Esophagus mucosa (tissue), 1 donor: Measurements from ENCODE around the gene RBM28. TPM values are rescaled to one million over a fixed set of nuclear protein-coding genes. Genes with fewer than 3 reads are reported as not detected.
"Not testable (repeated sequence)": the region's sequence is repeated elsewhere in the genome, so short reads cannot be mapped to it uniquely, and the experiment has no call there.

Experiments
- ATAC-seq: fragments of 200-7000 bp; cut with Tn5 transposase; one replicate; pipeline ENCODE4 v1.9.1; 2020
- total RNA-seq: library from RNA; stranded (reverse); gene quantifications from one replicate; pipeline ENCODE4 v1.2.4, GENCODE V29; 2023
- donor health status: DM: yes; HTN: yes; CAD: no.

Gene RBM28
- total RNA-seq, 1 donor from 2014 or later, result 23.3 TPM

DNA sequence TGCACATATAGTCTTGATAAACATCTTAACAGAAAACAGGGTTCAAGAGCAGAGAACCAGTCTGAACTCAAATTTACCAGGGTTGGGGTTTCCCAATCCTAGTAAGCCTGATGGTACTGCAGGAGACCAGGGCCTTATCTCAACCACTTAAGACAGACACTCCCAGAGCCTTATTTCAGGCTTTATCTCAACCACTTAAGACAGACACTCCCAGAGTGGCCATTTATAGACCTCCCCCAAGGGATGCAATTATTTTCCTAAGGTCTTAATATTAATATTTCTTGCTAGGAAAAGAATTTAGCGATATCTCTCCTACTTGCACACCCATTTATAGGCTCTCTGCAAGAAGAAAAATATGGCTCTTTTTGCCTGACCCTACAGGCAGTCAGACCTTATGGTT lies 63.3 kb downstream of the RBM28 start:
- ATAC-seq, result not testable (repeated sequence)

DNA sequence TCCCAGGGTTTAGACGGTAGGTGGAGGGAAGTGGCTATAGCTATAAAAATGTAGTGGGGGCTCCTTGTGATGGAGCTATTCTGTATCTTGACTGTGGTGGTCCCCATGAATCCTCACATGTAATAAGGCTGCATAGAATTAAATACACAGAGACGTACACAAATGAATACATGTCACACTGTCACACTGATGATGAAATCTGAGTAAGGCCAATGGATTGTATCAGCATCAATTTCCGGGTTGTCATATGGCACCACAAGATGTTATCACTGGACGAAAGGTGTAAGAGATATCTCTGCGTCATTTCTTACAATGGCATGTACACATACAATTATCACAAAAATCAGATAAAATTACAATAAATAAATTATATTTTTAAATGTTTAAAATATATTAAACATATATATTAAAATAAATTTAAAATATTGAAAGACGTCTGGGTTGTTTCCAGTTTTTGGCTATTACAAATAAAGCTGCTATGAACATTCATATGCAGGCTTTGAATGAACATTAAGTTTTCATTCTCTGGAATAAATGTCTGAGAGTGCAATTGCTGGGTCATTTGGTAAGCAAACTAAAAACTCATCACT lies 64.5 kb downstream of the RBM28 start:
- no peak for ATAC-seq

- no peak for ATAC-seq
These were observed 65.3 kb downstream of the RBM28 start for GRCh38 chr7:128278366-128278765.

DNA sequence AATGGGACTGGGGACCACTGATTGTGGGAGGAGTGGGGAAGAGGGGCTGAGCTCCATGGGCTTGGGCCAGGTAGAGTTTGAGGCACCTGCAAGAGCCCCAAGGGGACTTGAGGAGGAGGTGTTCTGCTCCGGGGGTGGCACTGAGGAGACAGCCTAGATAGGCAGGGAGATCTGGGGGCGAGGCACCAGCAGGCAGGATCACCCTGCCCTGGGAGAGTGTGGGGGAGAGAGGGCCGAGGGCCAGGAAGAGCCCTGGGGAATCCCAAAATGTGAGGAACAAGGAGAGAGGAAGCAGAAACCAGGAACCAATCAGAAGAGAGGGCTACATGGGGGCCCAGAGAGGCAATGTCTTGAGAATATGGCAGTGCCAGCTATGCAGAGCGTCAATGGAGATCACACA lies 68.0 kb downstream of the RBM28 start:
- ATAC-seq, result no peak

- ATAC-seq, result no peak
These were observed 68.7 kb downstream of the RBM28 start for GRCh38 chr7:128274884-128275603.

DNA sequence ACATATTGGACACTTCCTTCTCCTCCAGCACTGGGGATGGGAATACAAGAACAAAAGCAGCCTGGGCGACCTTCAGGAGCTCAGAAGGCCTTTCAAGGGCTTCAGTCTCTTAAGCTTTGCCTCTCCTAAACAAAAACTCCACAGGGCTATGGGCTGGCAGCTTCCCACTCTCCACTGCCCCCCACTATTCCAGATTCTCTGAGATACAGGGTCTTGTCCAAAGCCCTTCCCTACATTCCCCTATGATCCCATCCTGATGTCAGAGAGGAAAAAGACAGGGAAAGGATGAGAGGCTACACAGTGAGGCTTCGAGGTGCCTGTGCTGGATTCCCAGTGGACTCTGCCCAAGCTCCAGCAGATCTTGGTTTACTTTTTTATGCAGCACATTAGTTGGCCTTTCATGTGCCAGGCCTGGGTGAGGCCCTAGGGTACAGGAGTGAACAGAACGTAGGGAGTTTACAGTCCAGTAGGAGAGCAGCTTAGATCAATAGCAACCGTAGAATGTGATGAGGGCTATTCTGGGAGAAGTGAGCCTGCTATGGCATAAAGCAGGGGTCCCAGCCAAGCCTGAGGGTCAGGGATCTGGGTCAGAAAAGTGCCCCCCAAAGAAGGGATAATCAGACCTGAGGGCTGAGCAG lies 69.3 kb downstream of the RBM28 start:
- ATAC-seq, result no peak

DNA sequence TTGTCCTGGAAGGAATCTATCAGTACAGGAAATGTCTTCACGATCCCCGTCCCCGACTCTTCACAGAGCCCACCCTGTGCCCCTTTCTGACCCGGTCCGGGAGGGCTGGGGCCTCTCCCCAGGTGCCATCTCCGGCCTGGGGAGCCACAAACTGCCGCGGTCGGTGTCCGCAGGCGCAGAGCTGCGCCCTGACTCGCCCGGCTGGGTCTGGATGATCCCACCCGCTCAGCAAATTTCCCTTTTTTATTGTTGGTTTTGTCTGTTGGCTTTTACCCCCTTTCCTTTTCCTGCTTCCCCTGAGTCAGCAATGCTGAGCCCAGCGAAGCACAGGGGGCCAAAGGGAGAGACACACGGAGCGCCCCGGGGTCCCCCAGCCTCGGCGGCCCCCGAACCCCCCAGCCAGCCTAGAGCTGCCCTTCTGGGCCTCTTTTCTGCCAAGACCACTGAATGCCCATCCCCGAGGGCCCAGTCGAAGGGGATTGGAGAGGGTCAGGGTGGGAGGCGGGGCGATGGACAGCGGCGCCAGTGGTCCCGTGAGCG lies 71.7 kb downstream of the RBM28 start:
- no peak for ATAC-seq

GRCh38 chr7:128271471-128271941 lies 72.2 kb downstream of the RBM28 start:
- no peak for ATAC-seq

- no peak for ATAC-seq
These were observed 72.9 kb downstream of the RBM28 start for GRCh38 chr7:128270826-128271272.

GRCh38 chr7:128268233-128268632 lies 75.5 kb downstream of the RBM28 start:
- no peak for ATAC-seq

- no peak for ATAC-seq
These were observed 76.1 kb downstream of the RBM28 start for GRCh38 chr7:128267595-128267924.

- peak; percentile 73 for ATAC-seq
These were observed 76.7 kb downstream of the RBM28 start for GRCh38 chr7:128266883-128267594.

DNA sequence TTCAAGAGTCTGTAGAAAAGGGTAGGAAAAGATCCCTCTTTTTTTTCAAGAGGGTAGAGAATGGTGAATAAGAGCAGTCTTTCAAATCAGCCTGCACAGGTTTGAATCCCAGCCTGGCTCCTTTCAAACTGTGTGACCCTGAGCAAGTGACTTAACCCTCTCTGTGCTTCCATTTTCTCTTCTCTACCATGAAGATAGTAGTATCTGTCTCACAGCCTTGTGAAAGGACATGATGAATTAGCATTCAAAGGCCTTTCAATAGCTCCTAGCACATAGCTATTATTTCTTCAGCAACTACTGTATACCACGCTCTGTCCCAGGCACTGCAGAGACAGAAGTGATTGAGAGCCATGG lies 77.2 kb downstream of the RBM28 start:
- ATAC-seq, result no peak

DNA sequence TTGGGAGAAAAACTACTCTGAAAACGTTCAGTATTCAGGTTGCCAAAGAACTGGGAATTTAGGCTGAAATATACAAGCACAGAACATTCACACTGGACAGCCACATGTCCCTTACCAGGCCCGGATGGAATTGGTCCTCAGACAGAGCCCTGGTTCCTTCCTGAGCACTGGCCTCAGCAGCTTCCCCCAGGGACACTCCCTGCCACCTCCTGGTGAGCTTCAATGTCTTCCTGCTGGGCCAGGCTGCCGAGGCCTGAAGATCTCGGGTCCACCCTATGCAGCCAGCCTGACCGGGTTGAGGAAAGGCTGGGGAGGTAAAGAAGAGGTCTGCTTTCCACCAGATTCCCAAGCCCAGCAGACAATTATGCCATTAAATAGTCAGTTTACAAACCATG lies 77.8 kb downstream of the RBM28 start:
- ATAC-seq, result peak; percentile 35

GRCh38 chr7:128265156-128265905 lies 78.4 kb downstream of the RBM28 start:
- no peak for ATAC-seq

DNA sequence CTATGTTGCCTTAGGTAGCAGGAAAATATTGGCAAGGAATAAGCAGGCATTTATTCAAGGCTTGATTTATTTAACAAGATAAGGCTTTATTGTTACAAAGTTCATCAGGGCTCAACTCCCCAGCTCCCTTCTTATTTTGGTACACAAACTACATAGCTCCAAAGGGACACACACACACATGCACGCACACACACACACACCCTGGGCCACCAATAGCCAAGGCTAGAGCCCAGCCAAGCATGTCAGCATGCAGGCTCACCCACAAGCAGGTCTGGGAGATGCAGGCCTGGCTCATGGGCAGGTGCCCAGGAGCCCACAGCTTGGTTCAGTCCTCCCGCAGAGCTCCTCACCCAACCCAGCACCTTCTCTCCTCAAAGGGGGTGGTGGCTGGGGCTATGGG lies 79.2 kb downstream of the RBM28 start:
- ATAC-seq, result no peak

GRCh38 chr7:128263420-128263819 lies 80.3 kb downstream of the RBM28 start:
- ATAC-seq, result no peak

DNA sequence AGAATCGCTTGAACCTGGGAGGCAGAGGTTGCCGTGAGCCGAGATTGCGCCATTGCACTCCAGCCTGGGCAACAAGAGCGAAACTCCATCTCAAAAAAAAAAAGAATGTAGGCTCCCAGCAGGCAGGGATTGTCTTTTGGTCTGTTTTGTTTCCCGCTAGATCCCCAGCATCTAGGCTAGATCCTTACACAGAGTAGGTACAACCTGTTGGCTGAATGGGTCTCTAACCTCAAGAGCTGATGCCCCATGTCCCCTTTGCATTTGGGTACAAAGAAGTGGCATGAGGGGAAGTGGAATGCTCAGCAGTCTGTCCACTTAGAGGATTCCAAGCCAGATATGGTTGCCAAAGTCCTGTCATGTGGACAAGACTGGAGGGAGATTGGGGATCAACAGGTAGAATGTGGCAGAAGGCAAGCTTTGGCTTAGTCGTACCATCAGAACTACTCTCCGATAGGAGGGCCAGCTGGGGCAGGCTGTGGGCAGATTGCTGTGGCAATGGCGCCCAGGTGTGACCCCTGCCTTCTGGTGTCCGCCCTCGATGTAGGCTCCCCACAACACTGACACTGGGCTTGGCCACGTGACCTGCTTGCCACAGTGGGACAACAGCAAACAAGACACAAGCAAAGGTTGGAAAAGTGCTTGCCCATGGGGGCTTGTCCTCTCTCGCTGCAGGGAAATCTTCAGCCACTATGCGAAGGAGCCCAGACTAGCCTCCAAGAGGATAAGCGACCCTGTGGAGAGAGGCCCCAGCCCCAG lies 81.3 kb downstream of the RBM28 start:
- no peak for ATAC-seq

- peak; percentile 29 for ATAC-seq
These were observed 83.5 kb downstream of the RBM28 start for GRCh38 chr7:128260069-128260795.

DNA sequence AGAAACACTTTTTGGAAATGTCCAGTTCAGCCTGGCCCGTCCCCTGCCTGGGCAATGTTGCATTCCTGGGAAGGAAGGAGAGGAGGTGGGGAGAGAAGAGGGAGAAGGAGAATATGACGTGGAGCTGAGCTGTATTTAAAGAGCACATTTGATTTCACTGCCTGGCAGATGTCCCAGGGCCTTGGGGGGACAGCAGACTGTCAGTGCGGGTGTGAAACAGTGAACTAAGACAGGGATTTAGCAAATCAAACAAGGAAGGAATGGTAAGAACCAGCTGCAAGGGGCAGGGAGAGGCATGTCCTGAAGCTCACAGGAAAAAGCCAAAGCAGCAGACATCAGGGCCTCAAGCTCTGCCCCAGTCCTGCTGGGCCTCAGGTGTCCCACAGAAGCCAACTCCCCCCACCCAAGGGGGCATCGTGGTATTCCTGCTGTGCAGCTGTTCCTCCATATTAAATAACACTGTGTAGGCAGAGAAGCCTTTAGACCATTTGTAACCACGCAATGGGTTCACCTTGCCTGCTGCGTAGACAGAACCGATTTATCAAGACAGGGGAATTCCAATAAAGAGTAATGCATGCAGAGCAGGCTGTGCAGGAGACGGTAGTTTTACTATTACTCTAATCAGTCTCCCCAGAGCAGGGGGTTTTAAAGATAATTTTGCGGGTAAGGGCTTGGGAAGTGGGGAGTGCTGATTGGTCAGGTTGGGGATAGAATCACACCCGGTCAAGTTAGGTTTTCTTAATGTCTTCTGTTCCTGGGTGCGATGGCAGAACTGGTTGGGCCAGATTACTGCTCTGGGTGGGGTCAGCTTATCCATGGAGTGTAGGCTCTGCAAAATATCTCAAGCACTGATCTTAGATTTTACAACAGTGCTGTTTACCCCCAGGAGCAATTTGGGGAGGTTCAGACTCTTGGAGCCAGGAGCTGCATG lies 84.3 kb downstream of the RBM28 start:
- ATAC-seq, result peak; percentile 94
